ENCODE data around the gene NPHP4.
"Not testable (repeated sequence)": the region's sequence is repeated elsewhere in the genome, so short reads cannot be mapped to it uniquely, and the experiment has no call there.

Gene NPHP4

GRCh38 chr1:5936621-5937372 lies 55.4 kb downstream of the NPHP4 start:
- in situ Hi-C loops (cut with MboI; ENCODE audit: low sequenced_read_pairs) = no loop called here

- in situ Hi-C loops (cut with MboI; ENCODE audit: low sequenced_read_pairs) = no loop called here
Observed at GRCh38 chr1:5936126-5936525, 56.1 kb downstream of the NPHP4 start.

- in situ Hi-C loops (cut with MboI; ENCODE audit: low sequenced_read_pairs) = no loop called here
Observed at GRCh38 chr1:5935026-5935425, 57.2 kb downstream of the NPHP4 start.

- in situ Hi-C loops (cut with MboI; ENCODE audit: low sequenced_read_pairs) = no loop called here
Observed at GRCh38 chr1:5934058-5934884, 58.0 kb downstream of the NPHP4 start.

- in situ Hi-C loops (cut with MboI; ENCODE audit: low sequenced_read_pairs) = no loop called here
Observed at GRCh38 chr1:5933676-5934057, 58.6 kb downstream of the NPHP4 start.

- in situ Hi-C loops (cut with MboI; ENCODE audit: low sequenced_read_pairs) = no loop called here
Observed at GRCh38 chr1:5933050-5933449, 59.2 kb downstream of the NPHP4 start.

- in situ Hi-C loops (cut with MboI; ENCODE audit: low sequenced_read_pairs) = no loop called here
Observed at GRCh38 chr1:5928714-5929400, 63.4 kb downstream of the NPHP4 start.

DNA sequence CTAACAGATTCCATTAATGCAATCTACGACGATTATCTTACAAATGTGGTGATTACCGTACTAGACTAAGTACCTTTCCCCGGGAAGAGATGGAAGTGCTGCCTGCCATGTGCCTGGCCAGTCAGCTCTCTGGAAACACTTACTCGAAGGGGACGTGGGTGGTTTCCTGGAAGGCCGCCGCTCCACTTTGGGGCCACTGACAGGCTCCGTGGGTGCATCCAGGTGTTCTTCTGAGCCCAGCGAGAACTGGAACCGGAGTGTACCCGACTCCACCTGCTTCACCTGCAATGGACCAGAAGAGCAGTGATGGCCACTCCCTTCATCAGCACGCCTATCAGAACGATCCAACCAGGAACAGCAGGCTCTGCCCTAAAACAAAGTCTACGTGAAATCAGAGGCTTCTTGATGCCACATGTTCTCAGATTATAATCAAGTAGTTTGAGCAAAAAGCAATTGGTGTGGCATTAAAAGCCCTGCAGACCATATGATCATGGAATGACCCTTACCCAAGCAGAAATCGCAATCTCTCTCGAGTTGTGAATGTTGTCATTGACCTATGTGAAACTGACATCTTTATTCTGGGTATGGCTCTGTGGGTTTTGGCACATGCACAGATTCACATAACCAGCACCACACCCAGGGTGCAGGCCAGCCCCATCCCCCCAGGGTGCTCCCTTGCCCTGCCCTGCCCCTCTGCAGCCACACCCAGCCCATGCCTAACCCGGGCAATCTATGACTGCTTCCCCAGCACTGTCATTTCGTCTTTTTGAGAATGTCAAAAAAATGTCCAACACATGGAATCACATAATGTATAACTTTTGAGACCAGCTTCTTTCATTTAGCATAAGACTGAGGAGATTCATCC lies 64.5 kb downstream of the NPHP4 start:
- in situ Hi-C loops (cut with MboI; ENCODE audit: low sequenced_read_pairs) = no loop called here

- in situ Hi-C loops (cut with MboI; ENCODE audit: low sequenced_read_pairs) = no loop called here
Observed at GRCh38 chr1:5926686-5927435, 65.4 kb downstream of the NPHP4 start.

- in situ Hi-C loops (cut with MboI; ENCODE audit: low sequenced_read_pairs) = not testable (repeated sequence)
Observed at GRCh38 chr1:5922700-5923330, 69.4 kb downstream of the NPHP4 start.

GRCh38 chr1:5921671-5922070 lies 70.6 kb downstream of the NPHP4 start:
- in situ Hi-C loops (cut with MboI; ENCODE audit: low sequenced_read_pairs) = no loop called here

DNA sequence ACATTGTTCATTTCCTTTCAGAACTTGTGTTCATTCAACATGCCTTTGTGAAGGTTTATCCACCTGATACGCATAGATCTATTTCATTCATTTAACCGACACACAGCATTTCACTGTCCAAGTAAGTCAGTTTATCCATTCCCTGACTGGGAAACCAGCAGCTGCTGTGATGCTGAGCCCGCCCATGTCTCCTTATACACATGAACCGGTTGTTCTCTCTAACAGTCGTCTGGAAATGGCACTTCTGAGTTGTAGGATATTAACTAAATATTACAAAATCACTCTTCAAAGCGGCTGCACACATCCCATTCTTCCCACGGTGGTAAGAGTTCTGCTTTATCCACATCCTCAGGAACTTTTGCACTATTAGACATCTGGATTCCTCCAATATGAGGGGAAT lies 71.1 kb downstream of the NPHP4 start:
- in situ Hi-C loops (cut with MboI; ENCODE audit: low sequenced_read_pairs) = no loop called here

DNA sequence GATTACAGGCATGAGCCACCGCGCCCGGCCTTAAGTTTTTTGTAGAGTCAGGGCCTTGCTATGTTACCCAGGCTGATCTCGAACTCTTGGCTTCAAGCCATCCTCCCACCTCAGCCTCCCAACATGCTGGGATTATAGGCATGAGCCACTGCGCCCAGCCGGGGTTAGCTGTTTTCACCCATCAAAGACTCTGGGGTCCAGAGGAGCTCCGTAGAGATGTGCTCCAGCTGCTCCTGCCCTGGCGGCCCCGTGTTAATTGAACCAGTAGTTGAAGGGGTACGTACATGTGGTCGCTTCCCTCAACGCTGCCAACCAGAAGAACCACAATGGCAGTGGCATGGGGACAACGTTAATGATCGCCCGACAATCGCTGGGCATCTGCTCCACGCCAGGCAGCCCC lies 72.0 kb downstream of the NPHP4 start:
- in situ Hi-C loops (cut with MboI; ENCODE audit: low sequenced_read_pairs) = no loop called here

- in situ Hi-C loops (cut with MboI; ENCODE audit: low sequenced_read_pairs) = no loop called here
Observed at GRCh38 chr1:5918275-5918649, 74.0 kb downstream of the NPHP4 start.

DNA sequence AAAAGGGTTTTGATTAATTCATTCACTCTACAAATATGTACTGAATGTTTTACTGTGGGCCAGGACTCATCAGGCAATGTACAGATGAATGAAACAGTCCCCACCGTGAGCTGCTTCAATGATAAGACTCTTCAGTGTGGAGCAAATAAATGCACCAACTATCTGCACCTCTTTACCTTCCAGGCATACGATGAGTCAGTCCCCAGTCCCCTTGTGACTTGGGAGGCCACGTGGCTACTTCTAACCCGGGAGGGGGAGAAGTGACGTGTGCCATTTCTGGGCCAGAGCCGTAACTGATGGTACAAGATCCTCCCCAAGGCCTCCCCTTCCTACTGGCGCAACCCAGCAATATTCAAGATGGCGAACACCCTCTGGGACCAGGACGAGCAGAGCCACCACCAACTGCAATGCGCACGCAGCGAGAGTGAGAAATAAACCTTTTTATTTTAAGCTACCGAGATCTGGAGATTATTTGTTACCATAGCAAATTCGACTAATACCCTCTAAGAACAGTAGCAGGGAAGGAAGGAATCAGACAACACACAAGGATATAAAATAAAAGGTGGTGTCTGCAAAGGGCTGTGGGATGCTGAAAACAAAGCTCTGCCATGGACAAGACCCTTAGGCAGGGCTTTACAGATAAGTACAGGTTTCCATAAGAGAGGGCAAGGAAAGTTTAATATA lies 74.5 kb downstream of the NPHP4 start:
- in situ Hi-C loops (cut with MboI; ENCODE audit: low sequenced_read_pairs) = no loop called here

- in situ Hi-C loops (cut with MboI; ENCODE audit: low sequenced_read_pairs) = no loop called here
Observed at GRCh38 chr1:5917281-5917590, 75.0 kb downstream of the NPHP4 start.

DNA sequence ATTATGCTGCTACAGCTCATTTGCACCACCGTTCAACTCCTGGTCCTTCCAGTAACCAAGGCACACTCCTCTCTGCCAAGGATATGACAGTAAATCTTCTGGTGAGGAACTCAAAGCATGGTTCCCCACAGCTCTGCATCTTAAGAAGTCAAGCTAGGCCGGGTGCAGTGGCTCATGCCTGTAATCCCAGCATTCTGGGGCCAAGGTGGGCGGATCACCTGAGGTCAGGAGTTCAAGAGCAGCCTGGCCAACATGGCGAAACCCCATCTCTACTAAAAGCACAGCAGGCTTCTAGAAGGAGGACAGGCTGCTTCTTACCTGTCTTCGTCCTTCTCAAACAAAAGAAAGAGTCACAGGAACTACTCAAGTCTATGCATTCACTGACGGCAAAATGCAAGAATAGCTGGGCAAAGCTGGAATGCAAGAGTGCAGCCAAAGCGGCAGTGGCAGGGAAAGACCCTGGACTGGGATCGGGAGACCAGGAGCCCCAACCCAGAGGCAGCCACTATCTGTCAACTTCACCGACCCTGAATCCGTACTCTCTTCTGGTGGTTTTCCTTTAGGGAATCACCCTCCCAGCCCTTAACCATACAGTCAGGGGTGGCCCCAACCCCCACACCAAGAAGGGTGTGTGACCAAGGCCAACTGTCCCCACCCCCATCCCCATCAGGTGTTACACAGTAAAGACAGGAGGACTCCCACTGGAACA lies 75.5 kb downstream of the NPHP4 start:
- in situ Hi-C loops (cut with MboI; ENCODE audit: low sequenced_read_pairs) = no loop called here

Data from hTERT RPE-1 (cell line).